ENCODE measurements around the gene PLD4. TPM values are rescaled to one million over a fixed set of nuclear protein-coding genes. Genes with fewer than 3 reads are reported as not detected.

PLD4 gene
- total RNA-seq, 6 experiments from 2014 or later: 0.12 to 0.49 (median 0.33) TPM; not detected in 2

DNA sequence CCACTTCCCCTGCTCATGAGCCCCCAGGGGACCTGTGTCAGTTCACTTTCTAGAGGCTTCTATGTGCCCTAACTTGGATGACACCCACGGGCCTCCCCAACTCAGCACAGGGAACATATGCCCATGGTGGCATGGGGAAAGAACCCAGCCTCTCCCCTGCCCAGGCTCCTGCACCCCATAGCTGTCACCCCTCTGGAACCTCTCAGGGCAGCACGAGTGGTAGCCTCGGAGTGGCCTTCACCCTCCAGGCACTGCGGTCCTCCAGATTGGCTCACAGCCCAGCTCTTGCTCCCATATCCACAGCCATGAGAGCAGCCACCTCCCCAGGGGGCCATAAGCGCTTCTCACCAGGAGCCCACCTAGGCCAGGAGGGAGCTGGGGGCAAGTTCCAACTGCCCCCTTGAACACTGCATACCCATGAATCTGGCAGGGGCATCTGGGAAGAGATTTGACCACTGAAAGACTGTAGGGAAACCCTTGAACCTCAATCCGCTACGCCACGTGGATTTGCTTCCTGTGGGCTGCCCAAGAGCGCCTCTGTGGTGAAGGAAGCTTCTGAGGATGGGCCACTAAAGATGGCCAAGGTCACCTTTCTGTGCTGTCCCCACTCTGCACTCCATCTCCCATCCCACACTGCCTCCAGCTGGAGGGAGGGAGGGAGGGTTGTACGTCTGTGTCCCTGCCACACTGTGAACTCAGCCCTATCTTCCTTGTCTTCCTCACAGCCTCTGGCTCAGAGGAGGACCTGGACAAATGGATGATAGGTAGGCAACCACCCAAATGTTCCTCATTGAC is 11.9 kb downstream of the PLD4 start:
- ATAC-seq (no peak), DNase-seq (peak in 2 of 3 donors; percentile 16 to 41)
- Histone ChIP-seq H3K4me3 (no peak overlapping the region), H3K4me1 (peaks cover 0 to 11% (median 0%) of the 10 kb centered on the region in 4 donors), H3K36me3 (no peaks in the 10 kb centered on the region), H3K9me3 (no peaks in the 10 kb centered on the region), H3K27me3 (no peaks in the 10 kb centered on the region), H3K27ac (no peak overlapping the region)
- 6% methylated on average over 2 of the region's 10 CpGs for WGBS (ENCODE audit: insufficient coverage, low coverage, low lambda C conversion rate, missing lambda C conversion rate)
- intact Hi-C loops (cut with DNase I): no loop called here
- TF ChIP-seq, protein P1, sequence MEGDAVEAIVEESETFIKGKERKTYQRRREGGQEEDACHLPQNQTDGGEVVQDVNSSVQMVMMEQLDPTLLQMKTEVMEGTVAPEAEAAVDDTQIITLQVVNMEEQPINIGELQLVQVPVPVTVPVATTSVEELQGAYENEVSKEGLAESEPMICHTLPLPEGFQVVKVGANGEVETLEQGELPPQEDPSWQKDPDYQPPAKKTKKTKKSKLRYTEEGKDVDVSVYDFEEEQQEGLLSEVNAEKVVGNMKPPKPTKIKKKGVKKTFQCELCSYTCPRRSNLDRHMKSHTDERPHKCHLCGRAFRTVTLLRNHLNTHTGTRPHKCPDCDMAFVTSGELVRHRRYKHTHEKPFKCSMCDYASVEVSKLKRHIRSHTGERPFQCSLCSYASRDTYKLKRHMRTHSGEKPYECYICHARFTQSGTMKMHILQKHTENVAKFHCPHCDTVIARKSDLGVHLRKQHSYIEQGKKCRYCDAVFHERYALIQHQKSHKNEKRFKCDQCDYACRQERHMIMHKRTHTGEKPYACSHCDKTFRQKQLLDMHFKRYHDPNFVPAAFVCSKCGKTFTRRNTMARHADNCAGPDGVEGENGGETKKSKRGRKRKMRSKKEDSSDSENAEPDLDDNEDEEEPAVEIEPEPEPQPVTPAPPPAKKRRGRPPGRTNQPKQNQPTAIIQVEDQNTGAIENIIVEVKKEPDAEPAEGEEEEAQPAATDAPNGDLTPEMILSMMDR (IDR thresholded peaks at IDR 0.05): no peak
- TF ChIP-seq POLR2A (IDR thresholded peaks at IDR 0.05): no peak

DNA sequence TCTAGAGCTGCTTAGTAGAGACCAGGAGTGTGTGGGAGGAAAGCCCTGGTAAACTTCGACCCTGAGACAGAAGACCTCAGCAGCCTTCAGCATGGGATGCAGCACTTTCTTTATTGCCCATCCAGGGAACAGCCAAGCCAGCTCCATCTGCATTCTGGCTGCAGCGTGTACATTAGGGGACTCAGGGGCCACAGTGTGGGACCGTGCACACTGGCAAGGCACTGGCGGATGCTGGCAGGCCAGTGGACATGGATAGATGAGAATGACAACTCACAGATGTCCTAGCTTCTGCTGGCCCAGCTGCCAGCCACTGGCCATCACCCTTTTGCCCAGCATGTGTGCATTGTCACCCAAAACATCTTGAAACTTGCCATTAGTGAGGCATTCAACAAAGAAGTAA is 12.5 kb downstream of the PLD4 start:
- Histone ChIP-seq H3K27me3 (no peaks in the 10 kb centered on the region), H3K36me3 (no peaks in the 10 kb centered on the region), H3K27ac (no peak overlapping the region), H3K9me3 (no peaks in the 10 kb centered on the region), H3K4me3 (no peak overlapping the region), H3K4me1 (peaks cover 0 to 11% (median 0%) of the 10 kb centered on the region in 4 donors)
- DNase-seq (no peak), ATAC-seq (no peak)
- intact Hi-C loops (cut with DNase I): no loop called here
- no peak for TF ChIP-seq POLR2A (IDR thresholded peaks at IDR 0.05)
- WGBS (ENCODE audit: insufficient coverage, low coverage, low lambda C conversion rate, missing lambda C conversion rate): 15% methylated on average over 2 of the region's 4 CpGs

DNA sequence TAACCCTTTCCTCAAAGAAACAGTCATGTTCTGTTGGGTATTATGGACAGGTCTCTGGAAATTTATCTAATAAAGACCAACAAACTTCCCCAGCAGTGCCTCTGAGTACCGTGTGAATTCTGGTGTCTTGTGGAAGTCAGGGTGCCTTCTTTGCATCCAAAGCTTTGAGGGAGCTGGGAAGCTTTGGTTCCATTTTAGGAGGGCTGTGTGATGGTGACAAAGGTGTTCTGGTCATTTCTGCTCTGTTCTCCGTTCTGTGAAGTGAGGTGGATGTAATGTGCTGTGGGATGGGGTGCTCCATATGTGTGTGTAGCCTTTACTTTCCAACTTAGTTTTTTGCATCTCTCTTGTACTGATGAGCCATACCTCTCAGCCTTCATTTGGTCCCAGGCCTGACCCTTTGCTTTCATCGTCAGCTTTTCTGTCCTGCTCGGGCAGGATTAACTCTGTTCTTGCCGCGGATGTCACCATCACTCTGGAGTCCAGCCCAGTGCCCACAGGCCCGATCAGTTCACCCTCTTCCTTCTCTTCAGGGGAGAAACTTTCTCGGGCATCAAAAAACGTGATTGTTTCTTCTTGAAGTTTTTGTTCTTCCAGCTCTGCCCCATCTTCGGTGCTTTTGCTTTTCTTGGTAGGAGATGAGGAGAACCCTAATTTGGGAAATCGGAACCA is 13.2 kb downstream of the PLD4 start:
- intact Hi-C loops (cut with DNase I): no loop called here
- peaks cover 0 to 5% (median 0%) of the 10 kb centered on the region in 4 donors for H3K4me1 ChIP-seq
- no peak overlapping the region for H3K4me3 ChIP-seq
- no peaks in the 10 kb centered on the region for H3K27me3 ChIP-seq
- ATAC-seq: no peak
- H3K9me3 ChIP-seq: no peaks in the 10 kb centered on the region
- H3K36me3 ChIP-seq: no peaks in the 10 kb centered on the region
- H3K27ac ChIP-seq: no peak overlapping the region
- TF ChIP-seq, protein P1 (IDR thresholded peaks at IDR 0.05): no peak
- no peak for TF ChIP-seq POLR2A (IDR thresholded peaks at IDR 0.05)
- DNase-seq: no peak
- 54% methylated on average over 11 of the region's 11 CpGs for WGBS (ENCODE audit: insufficient coverage, low coverage, low lambda C conversion rate, missing lambda C conversion rate)

DNA sequence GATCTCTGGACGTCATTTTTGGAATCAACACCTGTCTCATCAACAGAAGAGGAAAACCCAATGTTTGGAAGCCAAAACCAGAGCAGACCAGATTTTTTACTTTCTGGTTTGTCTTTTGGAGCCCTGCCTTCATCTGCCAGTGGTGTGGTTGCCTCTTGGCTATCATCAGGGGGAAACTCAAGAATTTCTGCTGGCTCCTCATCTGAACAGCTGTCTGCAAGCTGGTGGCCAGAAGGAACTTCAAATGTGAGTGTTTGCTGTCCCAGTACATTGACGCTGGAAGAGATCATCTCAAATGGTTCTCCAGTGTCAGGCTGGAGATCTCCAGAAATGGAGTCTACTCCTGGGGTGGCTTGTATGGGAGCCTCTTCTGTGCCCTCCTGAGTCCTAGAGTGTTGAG is 13.8 kb downstream of the PLD4 start:
- DNase-seq: no peak
- intact Hi-C loops (cut with DNase I): no loop called here
- no peak for ATAC-seq
- Histone ChIP-seq H3K27me3 (no peaks in the 10 kb centered on the region), H3K9me3 (no peaks in the 10 kb centered on the region), H3K27ac (no peak overlapping the region), H3K4me3 (no peak overlapping the region), H3K36me3 (no peaks in the 10 kb centered on the region), H3K4me1 (no peaks in the 10 kb centered on the region)
- no peak for TF ChIP-seq POLR2A (IDR thresholded peaks at IDR 0.05)
- TF ChIP-seq, protein P1 (IDR thresholded peaks at IDR 0.05): no peak
- WGBS (ENCODE audit: insufficient coverage, low coverage, low lambda C conversion rate, missing lambda C conversion rate): 43% methylated on average over 2 of the region's 2 CpGs

DNA sequence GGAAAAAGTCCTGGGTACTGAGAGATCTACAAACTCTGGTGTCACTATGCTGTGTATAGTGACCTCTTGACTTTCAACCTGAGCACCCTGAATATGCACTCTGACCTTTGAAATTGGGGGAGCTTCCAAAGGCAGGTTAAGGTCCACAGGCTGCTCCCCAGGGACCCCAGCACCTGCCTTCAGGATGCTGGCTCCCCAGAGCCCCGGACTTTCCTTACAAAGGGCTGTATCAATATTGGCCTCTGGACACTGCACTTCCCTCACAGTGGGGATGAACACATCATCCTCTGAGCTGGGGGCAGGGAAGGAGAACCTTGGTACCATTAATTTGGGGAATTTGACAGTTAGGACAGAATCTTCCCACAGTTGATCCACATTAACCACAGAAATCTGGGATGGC is 14.3 kb downstream of the PLD4 start:
- no peaks in the 10 kb centered on the region for H3K9me3 ChIP-seq
- ATAC-seq: no peak
- H3K27ac ChIP-seq: no peak overlapping the region
- no peak for DNase-seq
- intact Hi-C loops (cut with DNase I): no loop called here
- no peaks in the 10 kb centered on the region for H3K4me1 ChIP-seq
- no peaks in the 10 kb centered on the region for H3K27me3 ChIP-seq
- H3K4me3 ChIP-seq: no peak overlapping the region
- WGBS (ENCODE audit: insufficient coverage, low coverage, low lambda C conversion rate, missing lambda C conversion rate): 60% methylated on average over 1 of the region's 1 CpG
- TF ChIP-seq, protein P1 (IDR thresholded peaks at IDR 0.05): no peak
- TF ChIP-seq POLR2A (IDR thresholded peaks at IDR 0.05): no peak
- no peaks in the 10 kb centered on the region for H3K36me3 ChIP-seq
